Stimulated activated CD4-positive, alpha-beta T cell treated with anti-CD3 and anti-CD28 coated beads, Interleukin-2, amount 100 ng/mL, for 48 hours (primary cell): ENCODE data around the gene TLE2.
A peak's percentile ranks its signal among the peaks of the same experiment; 100 is the strongest.
"Not testable (repeated sequence)": the region's sequence is repeated elsewhere in the genome, so short reads cannot be mapped to it uniquely, and the experiment has no call there.

Experiments
- DNase-seq, 2 donors: peaks; one replicate each; pipeline ENCODE4 v3.0.0-alpha.2; 2020

TLE2 gene

DNA sequence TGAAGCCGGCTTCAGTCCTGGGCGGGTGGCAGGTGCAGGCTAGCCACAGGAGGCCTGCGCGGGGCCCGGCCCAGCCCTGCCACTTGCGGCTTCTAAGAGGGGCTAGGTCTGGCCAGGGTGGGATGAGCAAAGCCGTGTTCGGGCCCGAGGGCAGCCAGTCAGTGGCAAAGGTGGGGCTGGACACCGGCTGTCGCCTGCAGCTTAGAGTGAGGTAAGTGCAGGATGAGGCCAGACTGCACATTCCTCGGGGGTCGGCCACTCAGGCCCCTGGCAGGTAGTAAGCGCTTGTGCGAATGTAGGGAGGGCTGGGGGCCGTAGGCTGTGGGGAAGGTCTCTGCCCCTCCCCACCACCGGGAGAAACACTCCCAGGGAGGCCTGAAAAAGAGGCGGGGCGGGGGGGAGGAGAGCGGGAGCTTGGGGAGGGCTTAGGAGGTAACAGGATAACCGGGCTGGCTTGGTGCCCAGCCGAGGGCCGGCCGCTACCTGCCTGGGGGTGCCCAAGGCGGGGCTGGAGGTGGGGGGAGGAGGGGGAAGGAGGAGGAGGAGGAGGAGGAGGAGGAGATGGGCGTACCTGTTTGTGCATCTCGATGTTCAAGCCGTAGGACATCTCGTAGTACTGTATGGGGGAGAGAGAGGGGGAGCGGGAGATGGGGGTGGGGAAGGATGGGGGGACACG is 26.8 kb upstream of the TLE2 start:
- no peak for DNase-seq

DNA sequence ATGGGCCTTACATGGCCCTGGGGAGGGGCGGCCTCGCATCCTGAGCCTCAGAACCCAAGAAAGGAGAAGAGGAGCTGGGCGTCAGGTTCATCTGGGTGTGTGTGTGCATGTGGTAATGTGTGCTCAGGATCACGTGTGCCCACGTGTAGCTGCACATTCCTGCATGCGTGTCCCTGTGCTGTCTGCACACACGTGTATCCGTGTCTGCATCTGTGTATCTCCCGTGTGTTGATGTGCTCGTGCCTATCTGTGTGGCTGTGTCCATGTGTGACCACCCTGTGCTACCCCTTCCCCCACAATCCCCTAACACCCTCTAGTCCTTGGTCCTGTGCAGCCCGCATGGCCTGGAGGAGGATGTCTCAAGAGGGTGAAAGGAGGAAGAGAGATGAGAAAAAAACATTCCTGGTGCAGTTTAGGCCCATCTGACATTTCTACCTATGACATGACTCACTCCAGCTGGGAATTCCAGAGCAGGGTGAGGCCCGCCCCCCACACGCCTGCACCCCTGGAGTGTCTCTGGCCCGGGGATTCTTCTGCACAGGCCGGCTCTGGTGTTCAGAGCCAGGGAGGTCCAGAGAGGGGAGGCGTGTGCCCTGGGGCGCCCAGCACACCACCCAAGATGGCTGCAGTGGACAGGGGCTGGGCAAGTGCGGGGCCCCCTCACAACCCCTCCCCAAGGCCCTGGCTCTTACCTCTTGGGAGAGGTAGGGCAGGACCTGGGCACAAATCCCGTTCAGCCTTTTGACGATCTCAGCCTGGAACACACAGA is 26.1 kb upstream of the TLE2 start:
- no peak for DNase-seq

DNA sequence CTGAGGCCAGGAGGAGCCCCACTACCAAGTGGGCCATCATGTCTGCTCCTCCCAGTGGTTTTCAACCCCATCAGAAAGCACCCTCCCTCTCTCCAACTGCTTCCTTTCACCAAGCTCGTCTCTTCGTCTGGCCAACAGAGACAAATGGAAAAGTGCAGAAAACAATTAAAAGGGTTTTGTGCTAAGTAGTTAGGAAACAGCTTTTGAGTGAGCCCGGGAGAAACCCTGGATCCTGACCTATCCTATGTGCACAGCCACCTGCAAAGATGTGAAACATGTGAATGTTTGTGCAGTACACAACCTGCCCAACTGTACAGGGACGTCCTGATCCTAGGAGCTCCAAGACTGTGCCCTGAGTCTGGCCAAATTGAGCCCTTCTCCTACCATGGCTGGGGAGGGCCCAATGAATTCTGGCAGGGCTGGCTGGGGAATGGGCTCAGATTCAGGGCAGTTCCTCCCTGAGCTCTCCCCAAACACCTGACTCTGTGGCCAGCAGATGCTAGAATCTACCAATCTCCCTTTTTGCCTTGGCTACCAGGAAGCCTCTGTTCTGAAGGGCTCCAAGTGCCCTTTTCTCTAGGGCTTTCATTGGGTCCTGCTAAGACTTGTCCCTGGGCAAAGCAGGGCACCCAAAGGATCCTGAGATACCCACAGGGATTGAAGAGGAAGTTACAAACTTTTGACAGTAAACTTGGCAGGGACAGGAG is 25.3 kb upstream of the TLE2 start:
- no peak for DNase-seq

DNA sequence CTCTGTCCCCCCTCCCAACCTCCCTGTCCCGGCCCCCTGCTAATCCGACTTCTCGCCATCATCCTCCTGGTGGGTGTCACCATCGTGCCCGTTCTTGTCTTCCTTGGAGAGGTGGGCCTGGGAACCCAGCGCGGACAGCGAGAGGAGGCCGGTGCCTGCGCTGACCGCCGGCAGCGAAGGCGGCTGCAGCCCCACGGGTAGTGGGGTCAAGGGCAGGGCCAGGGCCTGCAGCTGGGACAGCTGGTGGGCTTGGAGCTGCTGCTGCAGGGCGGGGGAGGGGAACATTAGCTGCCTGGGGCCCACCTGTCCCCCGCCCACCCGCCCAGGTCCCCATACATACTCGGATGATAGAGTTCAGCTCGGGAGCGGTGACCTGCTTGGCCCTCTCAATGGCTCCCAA is 24.7 kb upstream of the TLE2 start:
- DNase-seq, result no peak

DNA sequence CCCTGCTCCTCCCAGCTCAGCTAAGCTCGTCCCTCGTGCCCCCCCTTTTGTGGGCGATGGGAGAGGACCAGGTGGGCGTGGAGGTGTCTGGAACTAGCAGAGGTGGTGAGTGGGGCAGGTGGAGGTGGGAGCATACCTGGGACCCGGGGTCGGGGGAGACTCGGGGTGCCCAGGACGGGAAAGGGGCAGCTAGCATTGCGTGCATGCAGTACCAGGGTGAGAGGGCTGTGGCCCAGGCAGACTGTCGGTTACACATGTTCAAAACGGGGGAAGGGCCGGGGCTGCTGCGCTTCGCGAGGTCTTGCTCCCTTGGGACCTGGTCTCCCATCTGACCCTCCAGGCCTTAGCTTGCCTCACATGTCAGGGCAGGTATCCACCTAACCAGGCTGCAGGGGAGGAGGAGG is 24.1 kb upstream of the TLE2 start:
- DNase-seq, result no peak

DNA sequence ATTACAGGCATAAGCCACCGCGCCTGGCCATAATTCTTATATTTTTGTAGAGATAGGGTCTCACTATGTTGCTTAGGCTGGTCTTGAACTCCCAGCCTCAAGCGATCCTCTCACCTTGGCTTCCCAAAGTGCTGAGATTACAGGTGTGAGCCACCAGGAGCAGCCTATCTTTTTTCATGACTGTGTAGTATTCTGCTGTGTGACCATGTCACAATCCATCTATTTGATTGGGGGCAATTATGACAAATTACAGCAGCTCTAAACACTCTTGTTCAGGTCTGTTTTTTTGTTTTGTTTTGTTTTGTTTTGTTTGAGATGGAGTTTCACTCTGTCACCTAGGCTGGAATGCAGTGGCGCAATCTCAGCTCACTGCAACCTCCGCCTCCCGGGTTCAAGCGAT is 20.9 kb upstream of the TLE2 start:
- DNase-seq, result not testable (repeated sequence)

DNA sequence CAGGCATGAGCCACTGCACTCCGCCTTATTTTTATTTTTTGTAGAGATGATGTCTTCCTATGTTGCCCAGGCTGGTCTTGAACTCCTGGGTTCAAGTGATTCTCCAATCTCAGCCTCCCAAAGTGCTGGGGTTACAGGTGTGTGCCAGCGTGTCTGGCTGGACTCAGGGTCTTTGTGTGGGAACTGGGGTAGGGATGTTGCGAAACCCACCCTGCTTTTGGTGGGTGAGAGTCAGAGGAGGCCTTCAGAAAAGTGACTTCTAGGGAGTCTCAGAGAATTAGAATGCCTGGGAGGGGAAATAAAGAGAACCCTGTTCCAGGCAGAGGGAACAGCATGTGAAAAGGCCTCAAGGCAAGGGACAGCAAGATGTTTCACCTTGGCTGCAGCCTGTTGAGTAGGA is 20.0 kb upstream of the TLE2 start:
- DNase-seq, result no peak

DNA sequence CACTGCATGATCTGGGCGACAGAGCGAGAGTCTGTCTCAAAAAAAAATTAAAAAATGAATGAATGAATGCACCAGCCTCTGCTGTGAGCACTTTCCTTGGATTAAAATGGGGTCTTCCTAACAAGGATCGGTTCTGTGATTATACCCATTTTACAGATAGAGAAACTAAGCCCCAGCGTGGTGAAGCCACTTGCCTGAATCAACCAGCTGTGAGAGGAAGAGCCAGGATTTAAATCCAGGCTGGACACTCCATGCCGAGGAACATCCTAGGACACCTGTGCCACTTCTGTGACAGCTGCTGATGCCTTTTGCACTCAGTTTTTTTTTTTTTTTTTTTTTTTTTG is 19.1 kb upstream of the TLE2 start:
- DNase-seq, result no peak

DNA sequence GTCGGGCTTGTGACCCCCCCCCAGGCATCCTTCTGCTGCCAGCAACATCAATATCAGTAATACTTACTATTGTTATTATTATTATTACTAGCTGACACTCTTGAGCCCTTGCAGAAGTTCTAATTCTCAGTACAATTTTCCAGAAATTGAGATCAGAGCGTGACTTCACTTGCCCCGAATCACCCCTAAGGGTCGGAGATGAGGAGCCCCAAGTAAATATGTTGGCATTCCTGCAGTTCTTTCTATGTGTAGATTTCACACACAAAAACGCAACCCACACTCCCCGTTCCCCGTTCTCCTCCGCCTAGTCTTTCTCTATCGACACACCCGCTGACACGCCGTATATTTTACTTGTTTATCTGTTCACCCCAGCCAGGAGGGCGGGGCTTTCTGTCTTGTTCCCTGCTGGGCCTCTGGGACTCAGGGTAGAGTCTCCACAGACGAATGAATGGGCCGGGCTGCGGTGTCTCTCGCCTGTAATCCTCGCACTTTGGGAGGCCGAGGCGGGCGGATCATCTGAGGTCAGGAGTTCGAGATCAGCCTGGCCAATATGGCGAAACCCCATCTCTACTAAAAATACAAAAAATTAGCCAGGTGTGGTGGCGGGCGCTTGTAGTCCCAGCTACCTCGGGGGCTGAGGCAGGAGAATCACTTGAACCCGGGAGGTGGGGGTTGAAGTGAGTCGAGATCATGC is 18.6 kb upstream of the TLE2 start:
- DNase-seq, result peak; percentile 51 to 61

DNA sequence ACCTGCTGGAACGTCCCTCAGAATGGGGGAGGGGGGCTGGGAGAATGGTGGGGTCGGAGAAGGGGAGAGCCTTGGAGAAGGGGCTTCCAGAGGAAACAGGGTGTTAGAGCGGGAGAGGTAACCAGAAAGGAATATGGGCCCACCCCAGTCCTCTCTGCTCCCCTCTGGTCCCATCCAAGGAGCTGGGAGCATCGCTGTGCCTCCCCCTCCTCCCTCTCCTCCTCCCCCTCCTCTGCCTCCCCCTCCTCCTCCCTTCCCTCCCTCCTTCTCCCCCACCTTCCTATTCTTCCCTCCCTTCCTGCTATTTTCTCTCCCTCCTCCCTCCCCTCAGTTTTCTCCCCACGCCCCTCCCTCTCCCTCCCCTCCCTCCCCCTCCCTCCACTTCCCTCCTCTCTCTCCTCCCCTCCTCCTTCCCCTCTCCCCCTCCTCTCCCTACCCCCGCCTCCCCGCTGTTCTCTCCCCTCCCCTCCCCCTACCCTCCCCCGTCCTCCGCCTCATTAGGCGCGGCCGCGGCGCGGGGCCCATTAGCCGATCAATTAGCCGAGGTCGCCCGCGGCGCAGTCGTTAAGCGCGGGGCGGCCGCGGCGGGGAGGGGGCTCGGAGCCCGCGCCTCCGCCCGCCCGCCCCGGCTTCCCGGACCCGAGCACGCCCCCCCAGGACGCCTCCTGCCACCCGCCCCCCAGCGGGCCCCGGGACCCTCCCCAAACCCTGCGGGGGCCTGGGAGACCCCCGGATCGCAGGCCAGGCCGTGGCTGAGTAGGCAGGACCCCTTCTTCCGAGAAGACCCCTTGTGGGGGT is 17.8 kb upstream of the TLE2 start:
- no peak for DNase-seq

DNA sequence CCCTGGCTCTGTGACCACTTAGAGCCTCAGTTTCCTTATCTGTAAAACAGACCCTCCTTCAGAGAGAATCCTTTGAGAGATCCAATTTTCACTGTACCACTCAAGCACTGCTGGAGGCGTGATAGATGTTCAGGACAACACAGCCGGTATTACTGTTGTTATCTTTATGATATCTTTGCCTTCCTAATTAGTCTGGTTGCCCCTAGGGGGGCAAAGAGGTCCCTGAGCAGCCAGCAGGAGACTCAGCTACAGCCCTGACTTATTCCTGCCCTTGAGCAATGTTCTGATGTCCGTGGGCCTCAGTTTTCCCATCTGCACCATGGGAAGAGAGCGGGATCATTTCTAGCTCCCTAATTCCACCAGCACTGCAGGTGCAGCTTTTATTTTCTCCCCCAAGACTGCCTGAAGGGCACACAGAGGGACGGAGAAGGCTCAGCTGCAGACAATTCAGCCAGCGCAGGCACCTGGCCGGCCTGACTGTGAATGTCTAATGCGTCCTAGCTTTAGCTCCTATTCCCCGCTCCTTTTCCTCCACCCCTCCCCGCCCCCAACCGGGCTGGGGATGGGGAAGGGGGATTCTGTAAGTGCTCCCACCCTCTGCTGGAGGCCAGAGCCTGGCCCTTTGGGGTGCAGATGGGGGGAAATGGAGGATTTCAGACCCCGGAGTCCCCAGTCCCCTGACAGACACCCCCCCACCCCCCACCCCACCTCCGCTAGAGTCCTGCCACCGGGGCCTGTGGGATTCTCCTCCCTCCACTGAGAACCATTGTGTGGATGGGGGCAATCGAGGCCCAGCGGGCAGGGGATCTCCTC is 17.0 kb upstream of the TLE2 start:
- DNase-seq, result no peak

DNA sequence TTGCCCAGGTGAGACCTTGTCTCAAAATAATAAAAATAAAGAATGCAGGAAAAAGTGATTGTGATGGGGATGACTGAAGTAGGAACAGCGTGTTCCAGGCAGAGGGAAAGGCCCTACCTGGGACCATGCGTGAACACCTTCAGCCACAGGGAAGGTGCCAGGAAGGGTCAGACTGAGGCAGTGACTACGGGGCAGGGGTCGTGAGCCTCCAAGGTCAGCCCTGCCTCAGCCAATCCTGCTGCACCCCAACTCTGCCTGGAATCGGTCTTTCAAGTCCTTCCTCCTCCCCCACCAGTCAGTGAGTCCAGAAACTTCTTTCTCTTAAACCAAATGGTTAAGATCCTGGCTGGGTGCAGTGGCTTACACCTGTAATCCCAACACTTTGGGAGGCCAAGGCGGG is 16.1 kb upstream of the TLE2 start:
- no peak for DNase-seq

DNA sequence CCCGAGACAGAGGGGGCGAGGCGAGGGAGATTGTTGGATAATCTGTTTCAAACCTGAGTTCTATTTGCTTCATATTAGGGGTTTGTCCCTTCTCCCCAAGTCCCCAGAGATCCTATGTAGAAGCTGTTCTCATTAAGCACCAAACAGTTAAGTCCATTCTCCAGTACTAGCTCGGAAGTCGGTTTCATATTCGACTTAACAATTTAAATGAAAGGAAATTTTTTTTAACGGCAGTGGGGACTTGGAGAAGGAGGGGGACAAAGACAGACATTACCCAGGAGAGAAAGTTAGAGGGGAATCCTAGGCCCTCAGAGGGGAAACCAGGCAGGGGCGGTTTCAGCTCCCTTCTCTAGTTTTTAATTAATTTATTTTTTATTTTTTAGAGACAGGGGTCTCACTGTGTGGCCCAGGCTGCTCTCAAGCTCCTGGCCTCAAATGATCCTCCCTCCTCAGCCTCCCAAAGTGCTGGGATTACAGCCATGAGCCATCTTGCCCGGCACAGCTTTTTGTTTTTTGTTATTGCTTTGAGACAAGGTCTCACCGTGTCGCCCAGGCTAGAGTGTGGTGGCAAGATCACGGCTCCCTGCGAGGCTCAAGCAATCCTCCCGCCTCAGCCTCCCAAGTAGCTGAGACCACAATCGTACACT is 13.7 kb upstream of the TLE2 start:
- no peak for DNase-seq

DNA sequence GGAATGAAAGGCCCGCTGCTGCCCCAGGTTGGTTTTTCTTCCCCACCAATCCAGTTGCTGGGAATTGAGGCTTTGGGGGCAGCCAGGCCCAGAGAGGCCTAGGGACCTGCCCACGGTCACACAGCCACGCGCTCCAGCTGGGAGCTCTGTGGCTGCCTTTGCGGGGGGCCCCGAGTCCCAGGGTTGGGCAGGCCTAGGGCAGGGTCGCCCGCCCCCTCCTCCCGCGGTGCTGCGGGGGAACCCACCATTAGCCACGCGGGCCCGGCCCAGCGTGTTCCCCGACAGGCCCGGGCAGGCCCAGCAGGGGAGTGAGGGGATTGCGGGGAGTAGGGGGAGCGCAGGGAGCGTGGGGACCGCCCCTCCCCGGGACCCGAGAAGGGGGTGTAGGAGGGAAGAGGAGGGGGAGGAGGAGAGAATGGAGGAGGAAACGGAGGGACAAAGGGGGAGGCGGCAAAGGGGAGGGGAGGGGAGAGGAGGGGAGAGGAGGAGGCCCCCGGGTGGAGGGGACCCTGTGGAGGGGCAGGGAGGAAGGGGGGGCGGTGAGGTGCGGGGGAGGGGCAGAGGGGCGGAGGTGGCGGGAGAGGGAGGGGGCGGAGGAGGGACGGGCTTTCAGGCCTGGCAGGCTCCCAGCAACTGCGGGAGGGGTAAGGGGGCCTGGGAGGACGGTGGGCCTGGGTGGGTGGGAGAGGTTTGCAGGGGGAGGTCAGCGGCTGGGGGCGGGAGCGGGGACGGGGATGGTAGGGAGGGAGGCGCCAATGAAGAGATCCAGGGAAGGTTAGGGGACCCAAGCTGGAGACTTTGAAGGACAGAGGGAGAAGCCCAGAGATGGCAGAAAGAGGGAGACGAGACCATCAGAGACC is 12.9 kb upstream of the TLE2 start:
- DNase-seq, result no peak

DNA sequence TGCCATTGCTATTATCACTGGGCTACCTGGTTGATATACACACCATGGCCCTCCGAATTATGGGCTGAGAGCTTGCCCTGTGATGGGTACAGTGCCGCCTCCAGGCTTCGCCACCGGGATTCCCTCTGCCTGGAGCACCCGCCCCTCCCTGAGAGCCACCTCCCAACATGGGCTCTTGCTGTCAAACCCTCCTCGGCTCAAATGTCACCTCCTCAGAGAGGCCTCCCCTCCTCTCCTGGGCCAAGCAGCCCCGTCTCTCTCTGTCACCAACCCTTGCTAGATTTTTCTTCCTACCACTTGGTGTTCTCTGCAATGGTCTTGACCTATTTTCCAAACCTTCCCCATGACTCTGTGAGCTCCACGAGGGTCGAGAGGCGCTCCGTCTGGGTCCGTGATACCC is 12.2 kb upstream of the TLE2 start:
- no peak for DNase-seq

DNA sequence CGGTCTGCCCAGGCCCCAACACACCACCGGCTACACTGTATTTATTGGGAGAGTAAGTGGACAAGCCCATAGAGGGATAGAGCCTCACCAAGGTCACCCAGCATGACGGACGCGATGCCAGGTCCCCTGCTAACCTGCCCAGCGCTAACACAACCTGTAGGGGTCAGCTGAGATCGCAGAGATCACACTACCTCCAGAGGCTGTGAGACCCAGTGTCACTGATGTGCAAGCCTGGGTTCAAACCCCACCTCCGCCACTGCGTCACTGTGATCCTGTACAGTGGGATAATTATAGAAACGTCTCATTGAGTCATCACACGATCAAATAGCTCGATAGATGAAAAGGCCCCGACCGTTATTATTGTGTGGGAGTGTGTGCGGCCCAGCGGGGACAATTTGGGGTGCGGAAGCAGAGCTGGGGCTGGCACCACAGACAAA is 10.6 kb upstream of the TLE2 start:
- DNase-seq, result no peak

DNA sequence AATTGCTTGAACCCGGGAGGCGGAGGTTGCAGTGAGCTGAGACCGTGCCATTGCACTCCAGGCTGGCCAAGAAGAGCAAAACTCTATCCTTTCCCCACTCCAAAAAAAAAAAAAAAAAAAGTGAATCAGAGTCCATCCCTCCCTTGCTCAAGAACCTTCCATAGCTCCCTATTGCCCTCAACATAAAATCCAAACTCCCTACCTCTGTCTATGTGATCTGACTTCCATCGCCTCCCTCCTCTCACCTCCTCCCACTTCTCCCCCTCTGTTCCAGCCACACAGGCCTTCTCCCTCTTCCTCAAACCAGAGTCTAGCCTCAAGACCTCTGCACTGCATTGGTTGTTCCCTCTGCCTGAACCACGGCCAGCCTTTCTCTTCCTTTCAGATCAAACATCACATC is 10.0 kb upstream of the TLE2 start:
- DNase-seq, result no peak

DNA sequence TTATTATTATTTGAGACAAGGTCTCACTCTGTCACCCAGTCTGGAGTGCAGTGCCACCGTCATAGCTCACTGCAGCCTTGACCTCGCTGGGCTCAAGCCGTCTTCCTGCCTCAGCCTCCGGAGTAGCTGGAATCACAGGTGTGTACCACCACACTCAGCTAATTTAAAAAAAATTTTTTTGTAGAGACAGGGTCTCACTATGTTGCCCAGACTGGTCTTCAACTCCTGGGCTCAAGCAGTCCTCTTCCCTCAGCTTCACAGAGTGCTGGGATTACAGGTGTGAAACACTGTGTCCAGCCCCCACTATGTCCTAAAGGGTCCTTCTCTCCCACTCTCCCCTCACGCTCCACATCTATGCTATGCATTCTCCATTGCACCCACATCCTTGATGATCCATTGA is 9.1 kb upstream of the TLE2 start:
- DNase-seq, result no peak

DNA sequence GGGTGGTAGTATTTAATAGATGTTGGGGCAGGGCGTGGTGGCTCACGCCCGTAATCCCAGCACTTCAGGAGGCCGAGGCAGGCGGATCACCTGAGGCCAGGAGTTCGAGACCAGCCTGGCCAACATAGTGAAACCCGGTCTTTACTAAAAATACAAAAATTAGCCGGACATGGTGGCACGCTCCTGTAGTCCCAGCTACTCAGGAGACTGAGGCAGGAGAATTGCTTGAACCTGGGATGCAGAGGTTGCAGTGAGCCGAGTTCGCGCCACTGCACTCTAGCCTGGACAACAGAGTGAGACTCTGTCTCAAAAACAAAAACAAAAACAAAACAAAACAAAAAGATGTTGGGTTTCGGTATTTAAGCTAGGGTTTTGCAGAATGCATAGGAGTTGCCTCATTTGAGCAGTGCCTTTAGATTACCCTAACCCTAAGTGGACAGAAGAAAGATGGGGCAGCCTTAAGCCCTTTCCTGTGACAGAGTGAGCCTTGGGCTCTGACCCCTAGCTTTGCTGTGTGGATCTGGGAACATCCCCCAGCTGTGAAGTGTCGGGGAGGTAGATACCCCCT is 8.0 kb upstream of the TLE2 start:
- not testable (repeated sequence) for DNase-seq
